GM18526 (cell line): ENCODE data around the gene CDH16.
A peak's percentile ranks its signal among the peaks of the same experiment; 100 is the strongest.

Experiments used
- POLR2A ChIP-seq: IDR thresholded peaks from 3 replicates; pipeline ENCODE4 v1.6.1; 2011; ENCODE audit not compliant: insufficient read length; ENCODE audit errors: extremely low read depth

The CDH16 gene

DNA sequence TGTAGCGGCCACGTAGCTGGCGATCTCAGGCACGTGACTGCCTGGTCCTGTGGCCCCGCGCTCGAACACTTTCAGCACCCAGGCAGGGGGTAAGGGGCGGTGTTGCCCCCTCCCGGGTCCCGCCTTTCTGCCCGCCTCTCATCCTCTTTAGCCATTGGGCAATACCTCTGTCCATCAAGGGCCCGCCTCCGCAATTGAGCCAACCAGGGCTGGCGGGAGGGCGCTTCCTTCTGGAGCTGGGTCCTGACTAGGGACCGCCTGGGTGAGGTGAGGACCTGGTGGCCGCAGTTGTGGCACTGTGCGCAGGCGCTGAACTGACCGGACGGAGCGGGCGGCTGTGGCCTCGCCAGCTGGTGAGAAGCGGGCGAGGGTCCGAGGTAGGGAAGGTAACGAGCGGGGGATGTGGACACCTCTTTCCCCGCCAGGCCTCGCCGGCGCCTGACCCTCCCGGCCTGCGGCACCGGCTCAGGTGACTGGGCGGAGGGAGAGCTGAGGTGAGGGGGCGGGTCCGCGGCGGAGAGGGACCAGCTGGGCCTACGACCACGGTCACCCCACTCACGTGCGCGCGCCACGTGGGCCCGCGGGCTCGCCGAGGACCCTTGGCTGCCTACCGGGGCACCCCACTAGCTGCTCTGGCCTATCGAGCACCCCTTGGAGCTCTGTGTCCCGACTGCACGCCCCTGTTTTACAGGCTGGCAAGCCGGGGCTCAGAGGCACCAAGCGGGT is 38.2 kb downstream of the CDH16 start, which contains the start of gene PDP2:
PDP2 (plus strand) TSS at position 228 of the 726 bp plus-strand sequence. CDS start 3,770 bp downstream, outside the sequence.
- TF ChIP-seq POLR2A = peak; percentile 62

DNA sequence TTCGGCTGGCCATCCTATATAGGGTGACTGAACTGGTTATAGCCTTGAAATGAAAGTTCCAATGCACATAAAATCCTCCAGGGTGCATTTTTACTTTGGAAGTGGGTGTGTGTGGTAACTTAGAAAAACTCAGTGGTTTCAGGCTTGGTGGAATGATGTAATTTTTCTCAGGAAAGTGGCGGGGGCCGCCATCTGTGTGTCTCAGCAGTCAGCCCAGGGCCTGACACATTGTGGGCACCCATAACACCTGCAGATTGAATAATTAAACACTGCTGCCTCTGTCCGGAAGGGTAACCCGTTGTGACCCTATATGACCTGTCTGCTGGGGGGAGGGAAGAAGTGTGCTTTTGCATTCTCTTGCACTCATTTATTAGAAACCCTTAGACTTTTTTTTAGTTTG is 40.6 kb downstream of the CDH16 start:
- TF ChIP-seq POLR2A = no peak

GRCh38 chr16:66874079-66874775 is 44.5 kb downstream of the CDH16 start:
- no peak for TF ChIP-seq POLR2A

DNA sequence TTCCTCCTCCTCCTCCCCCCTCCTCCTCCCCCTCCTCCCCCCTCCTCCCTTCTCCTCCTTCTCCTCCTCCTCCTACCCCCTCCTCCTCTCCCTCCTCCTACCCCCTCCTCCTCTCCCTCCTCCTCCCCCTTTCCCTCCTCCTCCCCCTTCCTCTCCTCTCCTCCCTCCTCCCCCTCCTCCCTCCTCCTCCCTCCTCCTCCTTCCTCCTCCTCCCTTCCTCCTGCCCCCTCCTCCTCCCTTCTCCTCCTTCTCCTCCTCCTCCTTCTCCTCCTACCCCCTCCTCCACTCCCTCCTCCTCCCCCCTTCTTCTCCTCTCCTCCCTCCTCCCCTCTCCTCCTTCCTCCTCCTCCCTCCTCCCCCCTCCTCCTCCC is 45.0 kb downstream of the CDH16 start:
- TF ChIP-seq POLR2A = no peak

GRCh38 chr16:66872943-66873684 is 45.6 kb downstream of the CDH16 start:
- TF ChIP-seq POLR2A = no peak

DNA sequence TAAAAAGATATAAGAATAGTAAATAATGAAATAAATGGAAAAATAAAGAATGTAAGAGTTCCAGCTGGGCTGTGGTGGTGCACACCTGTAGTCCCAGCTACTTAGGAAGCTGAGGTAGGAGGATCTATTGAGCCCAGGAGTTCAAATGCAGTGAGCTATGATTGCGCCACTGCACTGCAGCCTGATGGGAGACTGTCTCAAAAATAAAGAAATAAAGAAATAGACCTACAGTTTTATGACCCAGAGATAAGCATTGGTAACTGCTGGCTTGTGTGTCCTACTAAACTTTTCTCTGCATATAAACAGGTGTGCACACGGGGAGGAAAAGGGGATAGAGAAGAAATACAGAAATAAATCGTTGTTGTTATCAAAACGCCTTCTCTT is 46.1 kb downstream of the CDH16 start:
- TF ChIP-seq POLR2A = no peak

- no peak for TF ChIP-seq POLR2A
These were observed 46.8 kb downstream of the CDH16 start for GRCh38 chr16:66871840-66872239.

DNA sequence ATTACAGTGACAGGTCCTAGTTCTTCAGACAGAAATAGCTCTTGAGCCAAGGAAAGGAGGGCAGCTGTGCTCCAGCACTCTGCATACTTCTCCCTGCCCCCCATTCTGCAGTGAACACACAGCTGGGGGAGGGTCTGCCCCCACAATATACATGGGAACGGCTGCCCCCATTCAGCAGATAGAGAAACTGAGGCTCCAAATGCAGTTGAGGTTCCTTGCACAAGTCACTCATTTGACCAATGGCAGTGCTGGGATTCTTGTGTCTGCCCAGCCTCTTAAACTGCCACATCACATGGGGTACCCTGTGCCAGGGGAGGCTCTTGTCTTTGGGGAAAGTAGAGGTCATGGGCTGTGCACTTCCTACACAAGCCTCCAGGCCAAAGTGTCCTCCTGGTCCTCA is 49.3 kb downstream of the CDH16 start:
- TF ChIP-seq POLR2A = no peak

DNA sequence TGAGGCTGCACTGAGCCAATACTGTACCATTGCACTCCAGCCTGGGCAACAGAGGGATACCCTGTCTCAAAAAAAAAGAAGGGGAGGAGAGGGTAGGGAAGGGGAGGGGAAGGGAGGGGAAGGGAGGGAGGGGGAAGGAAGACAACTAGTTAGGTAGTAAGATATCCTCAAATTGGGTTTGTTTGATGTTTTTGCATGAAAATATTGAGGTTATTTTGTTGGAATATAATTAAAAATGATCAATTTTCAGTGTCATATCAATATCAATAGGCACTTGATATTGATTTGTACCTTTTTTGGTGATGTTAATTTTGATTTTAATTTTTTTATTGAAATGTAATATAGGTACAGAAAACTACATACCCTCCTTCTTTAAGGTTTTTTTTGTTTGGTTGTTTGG is 55.0 kb downstream of the CDH16 start:
- no peak for TF ChIP-seq POLR2A

DNA sequence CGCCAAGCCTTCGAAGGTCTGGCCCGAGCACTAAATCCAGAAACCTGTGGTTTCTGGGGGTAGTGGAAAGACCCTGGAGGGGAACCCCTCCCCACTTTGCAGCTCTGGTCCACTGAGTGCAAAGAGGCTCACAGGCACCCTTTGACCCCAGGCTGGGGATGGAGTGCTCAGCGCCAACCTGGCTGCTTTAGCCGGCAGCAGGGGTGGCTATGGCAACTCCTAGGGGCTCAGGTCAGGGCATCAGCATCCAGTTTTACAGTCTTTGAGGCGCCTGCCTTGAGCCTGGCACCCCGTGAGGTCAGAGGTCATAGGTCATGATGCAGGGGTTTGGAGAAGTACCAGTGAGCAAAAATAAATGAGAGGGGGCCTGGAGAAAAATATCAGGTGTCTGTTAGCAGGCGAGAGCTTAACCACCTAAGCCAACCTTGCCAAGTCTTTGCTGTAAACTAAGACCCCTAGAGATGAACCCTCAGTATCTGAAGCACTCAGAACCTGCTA is 56.6 kb downstream of the CDH16 start:
- TF ChIP-seq POLR2A = no peak

DNA sequence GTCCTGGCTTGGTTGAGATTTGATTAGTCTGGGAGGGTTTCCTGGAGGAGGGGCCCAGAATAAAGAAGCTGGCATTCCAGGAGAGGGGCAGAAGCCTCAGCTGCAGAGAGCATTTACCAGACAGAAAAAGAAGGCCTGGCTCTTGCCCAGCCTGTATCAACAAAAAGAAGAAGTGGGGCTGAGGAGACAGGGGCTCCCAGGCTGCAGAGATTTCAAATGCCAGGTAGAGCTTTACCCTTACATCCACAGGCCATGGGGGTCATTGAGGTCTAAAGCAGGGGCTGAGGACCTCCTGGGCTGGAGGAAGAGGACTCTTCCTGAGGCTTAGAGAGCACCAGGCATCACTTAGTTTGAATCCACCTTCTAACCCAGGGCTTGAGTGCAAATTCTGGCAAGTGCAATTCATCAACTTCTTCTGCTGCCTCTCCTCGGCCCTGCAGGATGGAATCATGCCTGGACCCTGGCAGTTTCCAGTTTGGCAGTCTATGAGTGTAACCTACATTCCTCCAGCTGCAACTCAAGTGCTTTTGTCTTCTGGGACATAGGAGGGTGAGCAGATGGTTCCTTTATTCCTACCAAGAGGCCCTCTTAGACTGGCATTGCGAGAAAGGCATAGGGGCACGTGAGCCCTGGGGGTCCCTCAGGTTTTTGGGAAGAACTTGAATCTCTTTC is 59.2 kb downstream of the CDH16 start:
- TF ChIP-seq POLR2A = no peak

GRCh38 chr16:66858740-66859396 is 59.8 kb downstream of the CDH16 start:
- no peak for TF ChIP-seq POLR2A
